ES-I3 (cell line): Measurements from ENCODE around the gene RRP15.

ENCODE experiments used
- H3K36me3 ChIP-seq: 2 replicates; pipeline ENCODE4 v1.6.1; 2013; ENCODE audit warnings: mild to moderate bottlenecking, low read length, control low read depth, moderate library complexity; ENCODE audit not compliant: insufficient read depth
- H3K4me1 ChIP-seq: 2 replicates; pipeline ENCODE4 v1.6.1; 2013; ENCODE audit warnings: mild to moderate bottlenecking, control low read depth, low read length; ENCODE audit not compliant: insufficient read depth
- H3K9ac ChIP-seq: 2 replicates; pipeline ENCODE4 v1.6.1; 2013; ENCODE audit warnings: low read depth, mild to moderate bottlenecking, low read length, moderate library complexity
- H3K9me3 ChIP-seq: 2 replicates; pipeline ENCODE4 v1.6.1; 2013; ENCODE audit warnings: mild to moderate bottlenecking, low read length, moderate library complexity; ENCODE audit not compliant: control insufficient read depth, insufficient read depth

RRP15 gene

GRCh38 chr1:218339267-218339831, 54.3 kb downstream of the RRP15 start:
- H3K36me3 ChIP-seq = no peaks in the 10 kb centered on the region
- H3K9me3 ChIP-seq = no peaks in the 10 kb centered on the region
- no peaks in the 10 kb centered on the region for H3K4me1 ChIP-seq
- no peak overlapping the region for H3K9ac ChIP-seq

- no peaks in the 10 kb centered on the region for H3K9me3 ChIP-seq
- H3K4me1 ChIP-seq = no peaks in the 10 kb centered on the region
- no peak overlapping the region for H3K9ac ChIP-seq
- H3K36me3 ChIP-seq = no peaks in the 10 kb centered on the region
Observed at GRCh38 chr1:218341325-218341724, 56.2 kb downstream of the RRP15 start.

- Histone ChIP-seq H3K9me3 (no peaks in the 10 kb centered on the region), H3K4me1 (no peaks in the 10 kb centered on the region), H3K9ac (no peak overlapping the region), H3K36me3 (no peaks in the 10 kb centered on the region)
Observed at GRCh38 chr1:218342091-218342490, 57.0 kb downstream of the RRP15 start.

GRCh38 chr1:218344814-218345672, 60.0 kb downstream of the RRP15 start, which contains the start of gene TGFB2:
Gene TGFB2, plus strand, starts transcription at chr1:218345336. Its CDS starts 1,366 bp downstream, at chr1:218346702.
- Histone ChIP-seq H3K9ac (peak within 1 kb of the TSS; percentile 84), H3K36me3 (no peaks in the 10 kb centered on the region), H3K4me1 (peaks cover 4% of the 10 kb centered on the region; the same call in 1 of the 2 replicates), H3K9me3 (no peaks in the 10 kb centered on the region)

GRCh38 chr1:218345673-218346390, 60.7 kb downstream of the RRP15 start:
- no peaks in the 10 kb centered on the region for H3K36me3 ChIP-seq
- H3K9me3 ChIP-seq = no peaks in the 10 kb centered on the region
- H3K9ac ChIP-seq = peak overlapping the region; percentile 84
- H3K4me1 ChIP-seq = peaks cover 6% of the 10 kb centered on the region

GRCh38 chr1:218346391-218347204, 61.5 kb downstream of the RRP15 start:
- peak overlapping the region; percentile 84 for H3K9ac ChIP-seq
- no peaks in the 10 kb centered on the region for H3K9me3 ChIP-seq
- H3K36me3 ChIP-seq = no peaks in the 10 kb centered on the region
- H3K4me1 ChIP-seq = peaks cover 11% of the 10 kb centered on the region

GRCh38 chr1:218347336-218347722, 62.2 kb downstream of the RRP15 start:
- peak overlapping the region; percentile 84 for H3K9ac ChIP-seq
- H3K9me3 ChIP-seq = no peaks in the 10 kb centered on the region
- H3K36me3 ChIP-seq = no peaks in the 10 kb centered on the region
- peaks cover 11% of the 10 kb centered on the region for H3K4me1 ChIP-seq

- H3K9ac ChIP-seq = peak overlapping the region; percentile 84
- no peaks in the 10 kb centered on the region for H3K9me3 ChIP-seq
- no peaks in the 10 kb centered on the region for H3K36me3 ChIP-seq
- peaks cover 11% of the 10 kb centered on the region for H3K4me1 ChIP-seq
Observed at GRCh38 chr1:218347723-218348627, 62.9 kb downstream of the RRP15 start.

- H3K9ac ChIP-seq = no peak overlapping the region; the same call in 1 of the 2 replicates
- no peaks in the 10 kb centered on the region for H3K36me3 ChIP-seq
- no peaks in the 10 kb centered on the region for H3K9me3 ChIP-seq
- H3K4me1 ChIP-seq = peaks cover 11% of the 10 kb centered on the region
Observed at GRCh38 chr1:218348628-218349071, 63.6 kb downstream of the RRP15 start.

GRCh38 chr1:218349348-218350034, 64.4 kb downstream of the RRP15 start:
- Histone ChIP-seq H3K9ac (no peak overlapping the region), H3K36me3 (no peaks in the 10 kb centered on the region), H3K4me1 (peaks cover 11% of the 10 kb centered on the region), H3K9me3 (no peaks in the 10 kb centered on the region)

- Histone ChIP-seq H3K36me3 (no peaks in the 10 kb centered on the region), H3K4me1 (peaks cover 11% of the 10 kb centered on the region), H3K9me3 (no peaks in the 10 kb centered on the region), H3K9ac (no peak overlapping the region)
Observed at GRCh38 chr1:218350035-218350525, 65.0 kb downstream of the RRP15 start.

GRCh38 chr1:218350801-218351266, 65.7 kb downstream of the RRP15 start:
- Histone ChIP-seq H3K9me3 (no peaks in the 10 kb centered on the region), H3K36me3 (no peaks in the 10 kb centered on the region), H3K9ac (no peak overlapping the region), H3K4me1 (peaks cover 11% of the 10 kb centered on the region)
